Liver (tissue), 3 donors: ENCODE measurements around the gene ERBIN.

Experiments used
- CTCF ChIP-seq: fragments of 150-350 bp; IDR thresholded peaks from 2 replicates; pipeline ENCODE4 v1.5.1; 2017; ENCODE audit warnings: improper control_type of control experiment, low read depth, low read length; ENCODE audit not compliant: missing input control
- HNF4A ChIP-seq, 2 donors: conservative IDR thresholded peaks; 2 replicates each; pipeline ENCODE4 v1.6.1; 2016; ENCODE audit warnings: antibody characterized with exemption in 2 of 2, mild to moderate bottlenecking in 2 of 2
- RAD21 ChIP-seq, 2 donors: IDR thresholded peaks; 2 replicates each; pipeline ENCODE4 v1.6.1; 2016; ENCODE audit warnings: antibody characterized with exemption in 2 of 2, mild to moderate bottlenecking in 2 of 2
- REST ChIP-seq: IDR thresholded peaks from 2 replicates; pipeline ENCODE4 v1.6.1; 2016; ENCODE audit warnings: antibody characterized with exemption, mild to moderate bottlenecking
- SP1 ChIP-seq: IDR thresholded peaks from 2 replicates; pipeline ENCODE4 v1.6.1; 2018; ENCODE audit warnings: antibody characterized with exemption, mild to moderate bottlenecking
- TAF1 ChIP-seq: conservative IDR thresholded peaks from 2 replicates; pipeline ENCODE4 v1.6.1; 2016; ENCODE audit warnings: antibody characterized with exemption, mild to moderate bottlenecking
- TF ChIP-seq, protein P1 (sequence below): IDR thresholded peaks from 2 replicates; pipeline ENCODE4 v1.6.1; 2016; ENCODE audit warnings: antibody characterized with exemption
- donor health status: healthy.
- donor health status: healthy.

DNA sequence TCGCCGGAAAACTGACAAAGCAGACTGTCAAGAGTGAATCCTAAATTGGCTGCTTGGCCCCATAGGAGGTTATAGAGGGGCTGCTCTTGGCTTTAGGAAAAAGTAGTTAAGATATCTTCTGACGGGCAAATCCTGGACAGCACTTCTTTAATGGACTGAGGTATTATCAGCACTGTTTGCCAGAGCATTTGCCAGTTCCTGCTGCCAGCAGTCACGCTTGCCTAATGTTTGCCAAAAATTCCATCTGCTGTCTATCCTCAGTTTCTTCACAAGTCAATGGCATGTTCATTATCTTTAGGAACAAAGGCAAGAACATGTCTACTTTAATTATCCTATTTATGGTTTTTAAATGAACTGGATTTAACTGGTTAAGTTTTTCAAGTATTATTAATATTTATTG lies 191.9 kb downstream of the ERBIN start:
- TF ChIP-seq RAD21 (IDR thresholded peaks at IDR 0.05) (no peak), CTCF (no peak), REST (no peak), TAF1 (no peak), SP1 (no peak), HNF4A (conservative IDR thresholded peaks at IDR 0.05) (no peak)
- TF ChIP-seq, protein P1, sequence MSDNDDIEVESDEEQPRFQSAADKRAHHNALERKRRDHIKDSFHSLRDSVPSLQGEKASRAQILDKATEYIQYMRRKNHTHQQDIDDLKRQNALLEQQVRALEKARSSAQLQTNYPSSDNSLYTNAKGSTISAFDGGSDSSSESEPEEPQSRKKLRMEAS = no peak
